A673 (cell line): ENCODE results near the gene NRTN. TPM values are rescaled to one million over a fixed set of nuclear protein-coding genes. Genes with fewer than 3 reads are reported as not detected.

Experiments
- BruUV-seq: library from RNA; stranded (reverse); fragments of 400-500 nt; replicated peaks from 2 replicates; lab custom pipeline; 2021; lab: Mats Ljungman, UMichigan
- CTCF ChIA-PET: fragments of 300-600 bp; sonication (Branson Sonifier 250); formaldehyde crosslinking; loops from one replicate; lab custom pipeline; 2022; ENCODE audit warnings: antibody characterized with exemption; lab: Charles Lee
- POLR2A ChIA-PET: fragments of 300-600 bp; sonication (Branson Sonifier 250); formaldehyde crosslinking; loops from one replicate; lab custom pipeline; 2022; ENCODE audit warnings: antibody characterized with exemption; ENCODE audit not compliant: low non-redundant PET; lab: Charles Lee
- DNase-seq: peaks from one replicate; pipeline ENCODE4 v3.0.0-alpha.2; 2015; ENCODE audit warnings: low spot score
- H3K27ac ChIP-seq: fragments of 200-600 bp; sonication (generic); 2 replicates; pipeline ENCODE4 v1.5.1; 2016; ENCODE audit warnings: mixed run types, low read depth, mild to moderate bottlenecking, mixed read lengths, antibody characterized with exemption, low read length; ENCODE audit not compliant: poor library complexity, severe bottlenecking
- H3K27me3 ChIP-seq: fragments of 200-600 bp; sonication (generic); replicated peaks from 2 replicates; pipeline ENCODE4 v1.6.1; 2017; ENCODE audit warnings: mixed run types, low read depth, mild to moderate bottlenecking, mixed read lengths, antibody characterized with exemption, low read length; ENCODE audit not compliant: insufficient read depth, poor library complexity
- H3K36me3 ChIP-seq: fragments of 200-600 bp; sonication (generic); 2 replicates; pipeline ENCODE4 v1.6.1; 2016; ENCODE audit warnings: mixed run types, mild to moderate bottlenecking, mixed read lengths, antibody characterized with exemption, low read length; ENCODE audit not compliant: insufficient read depth, poor library complexity, severe bottlenecking
- H3K4me1 ChIP-seq: fragments of 200-600 bp; sonication (generic); 2 replicates; pipeline ENCODE4 v1.6.1; 2017; ENCODE audit warnings: mixed run types, mild to moderate bottlenecking, mixed read lengths, antibody characterized with exemption, low read length; ENCODE audit not compliant: insufficient read depth, poor library complexity, severe bottlenecking
- H3K4me3 ChIP-seq: fragments of 200-600 bp; sonication (generic); 2 replicates; pipeline ENCODE4 v1.5.1; 2016; ENCODE audit warnings: low read depth, mixed run types, mild to moderate bottlenecking, mixed read lengths, low read length; ENCODE audit not compliant: poor library complexity, severe bottlenecking
- H3K9me3 ChIP-seq: fragments of 200-600 bp; sonication (generic); 2 replicates; pipeline ENCODE4 v1.6.1; 2016; ENCODE audit warnings: mixed run types, low read depth, mild to moderate bottlenecking, mixed read lengths, antibody characterized with exemption, low read length; ENCODE audit not compliant: poor library complexity, severe bottlenecking
- EZH2 ChIP-seq: fragments of 200-600 bp; sonication (generic); IDR thresholded peaks from 2 replicates; pipeline ENCODE4 v1.6.1; 2017; ENCODE audit warnings: borderline replicate concordance, low read depth, mild to moderate bottlenecking, mixed read lengths, antibody characterized with exemption, low read length; ENCODE audit not compliant: poor library complexity, severe bottlenecking
- intact Hi-C: fragments of 100-400 bp; cut with micrococcal nuclease; formaldehyde crosslinking; loops from one replicate; pipeline ENCODE4 v1.10.0; 2022; ENCODE audit not compliant: unreplicated experiment
- total RNA-seq: library from RNA; stranded (reverse); gene quantifications from 2 replicates; pipeline ENCODE4 v1.2.3, GENCODE V29; 2021
- TF ChIP-seq, protein P1 (sequence below): fragments of 300-800, 200-600 bp; sonication (generic); conservative IDR thresholded peaks from 2 replicates; pipeline ENCODE4 v1.5.1; 2017; ENCODE audit warnings: low read depth, mild to moderate bottlenecking, antibody characterized with exemption, low read length, moderate library complexity, mixed read lengths

Gene NRTN
- total RNA-seq, 1 experiment from 2014 or later: 1.6 TPM

- Histone ChIP-seq H3K9me3 (no peaks in the 10 kb centered on the region), H3K27me3 (no peaks in the 10 kb centered on the region), H3K36me3 (peaks cover 20% of the 10 kb centered on the region), H3K27ac (no peak overlapping the region), H3K4me1 (no peaks in the 10 kb centered on the region), H3K4me3 (no peak overlapping the region)
- BruUV-seq: no TSS peak
- intact Hi-C loops: no loop called here
- no peak for DNase-seq
- ChIA-PET CTCF (interaction anchor here (0.7 kb wide), 1 partner anchor 61 kb away, joined by 3 read pairs; no protein-coding TSS in a partner anchor), POLR2A (no interaction called here)
- TF ChIP-seq EZH2: no peak
- TF ChIP-seq, protein P1, sequence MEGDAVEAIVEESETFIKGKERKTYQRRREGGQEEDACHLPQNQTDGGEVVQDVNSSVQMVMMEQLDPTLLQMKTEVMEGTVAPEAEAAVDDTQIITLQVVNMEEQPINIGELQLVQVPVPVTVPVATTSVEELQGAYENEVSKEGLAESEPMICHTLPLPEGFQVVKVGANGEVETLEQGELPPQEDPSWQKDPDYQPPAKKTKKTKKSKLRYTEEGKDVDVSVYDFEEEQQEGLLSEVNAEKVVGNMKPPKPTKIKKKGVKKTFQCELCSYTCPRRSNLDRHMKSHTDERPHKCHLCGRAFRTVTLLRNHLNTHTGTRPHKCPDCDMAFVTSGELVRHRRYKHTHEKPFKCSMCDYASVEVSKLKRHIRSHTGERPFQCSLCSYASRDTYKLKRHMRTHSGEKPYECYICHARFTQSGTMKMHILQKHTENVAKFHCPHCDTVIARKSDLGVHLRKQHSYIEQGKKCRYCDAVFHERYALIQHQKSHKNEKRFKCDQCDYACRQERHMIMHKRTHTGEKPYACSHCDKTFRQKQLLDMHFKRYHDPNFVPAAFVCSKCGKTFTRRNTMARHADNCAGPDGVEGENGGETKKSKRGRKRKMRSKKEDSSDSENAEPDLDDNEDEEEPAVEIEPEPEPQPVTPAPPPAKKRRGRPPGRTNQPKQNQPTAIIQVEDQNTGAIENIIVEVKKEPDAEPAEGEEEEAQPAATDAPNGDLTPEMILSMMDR: no peak
Measured at GRCh38 chr19:5782322-5782721, 22.5 kb upstream of the NRTN start.

- ChIA-PET CTCF (interaction anchor here (0.7 kb wide), 1 partner anchor 62 kb away, joined by 3 read pairs; no protein-coding TSS in a partner anchor), POLR2A (no interaction called here)
- H3K9me3 ChIP-seq: no peaks in the 10 kb centered on the region
- H3K27me3 ChIP-seq: no peaks in the 10 kb centered on the region
- H3K36me3 ChIP-seq: peaks cover 29% of the 10 kb centered on the region
- H3K4me1 ChIP-seq: no peaks in the 10 kb centered on the region
- H3K27ac ChIP-seq: no peak overlapping the region
- no peak for DNase-seq
- no TSS peak for BruUV-seq
- TF ChIP-seq, protein P1: no peak
- no peak for TF ChIP-seq EZH2
- H3K4me3 ChIP-seq: no peak overlapping the region
- intact Hi-C loops: no loop called here
Measured at GRCh38 chr19:5782945-5783919, 21.6 kb upstream of the NRTN start.

GRCh38 chr19:5784581-5785147 lies 20.2 kb upstream of the NRTN start, which contains the start of gene PRR22:
PRR22 (minus strand) TSS chr19:5784746; CDS start chr19:5784660, 86 bp downstream.
- H3K27ac ChIP-seq: no peak within 1 kb of the TSS
- peaks cover under 1% of the 10 kb centered on the region for H3K4me1 ChIP-seq
- ChIA-PET POLR2A (no interaction called here), CTCF (no interaction called here)
- H3K4me3 ChIP-seq: no peak within 1 kb of the TSS
- BruUV-seq: no TSS peak
- no peak for DNase-seq
- H3K9me3 ChIP-seq: no peaks in the 10 kb centered on the region
- TF ChIP-seq, protein P1: no peak
- TF ChIP-seq EZH2: no peak
- intact Hi-C loops: no loop called here
- peaks cover 43% of the 10 kb centered on the region for H3K36me3 ChIP-seq
- H3K27me3 ChIP-seq: no peaks in the 10 kb centered on the region
